ENCODE results near the gene PTAR1. TPM values are rescaled to one million over a fixed set of nuclear protein-coding genes. Genes with fewer than 3 reads are reported as not detected.

The PTAR1 gene
- total RNA-seq, 1 donor from 2014 or later: 46.4 TPM

DNA sequence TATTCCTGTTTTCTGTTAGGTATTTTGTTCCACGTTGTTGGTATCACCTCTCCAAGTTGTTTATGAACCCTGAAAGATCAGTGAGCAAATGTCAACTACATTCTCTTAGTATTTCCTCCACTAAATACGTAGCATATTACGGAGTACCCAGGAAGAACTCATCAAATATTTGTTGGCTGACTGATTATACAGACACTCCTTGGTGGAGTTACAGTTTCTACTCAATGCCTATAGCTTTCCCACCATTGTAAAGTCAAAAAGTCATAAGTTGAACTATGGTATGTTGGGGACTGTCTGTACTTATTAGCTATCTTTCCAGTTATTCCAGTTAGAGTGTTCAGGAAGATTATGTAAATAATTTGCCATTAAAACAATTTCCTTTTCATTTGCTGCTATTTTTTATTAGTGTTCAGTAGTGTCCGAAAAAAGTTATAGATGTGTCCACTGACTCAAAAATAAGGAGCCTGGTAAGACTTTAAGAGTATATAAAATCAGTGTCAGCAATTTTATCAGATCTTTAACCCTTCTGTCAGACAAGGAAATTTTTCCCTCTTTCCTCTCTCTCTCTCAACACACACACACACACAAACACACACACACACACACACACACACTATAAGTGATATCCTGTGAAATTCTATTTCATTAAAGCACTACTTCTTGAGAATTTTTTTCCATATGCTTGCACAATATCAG lies 80.8 kb downstream of the PTAR1 start:
- no peak for DNase-seq
- Histone ChIP-seq H3K9me3 (no peaks in the 10 kb centered on the region), H3K4me3 (no peak overlapping the region), H3K36me3 (no peaks in the 10 kb centered on the region), H3K4me1 (peaks cover 5% of the 10 kb centered on the region), H3K27ac (no peak overlapping the region), H3K27me3 (ENCODE audit: low read depth) (no peaks in the 10 kb centered on the region)
- no peak for ATAC-seq
- TF ChIP-seq, protein P1, sequence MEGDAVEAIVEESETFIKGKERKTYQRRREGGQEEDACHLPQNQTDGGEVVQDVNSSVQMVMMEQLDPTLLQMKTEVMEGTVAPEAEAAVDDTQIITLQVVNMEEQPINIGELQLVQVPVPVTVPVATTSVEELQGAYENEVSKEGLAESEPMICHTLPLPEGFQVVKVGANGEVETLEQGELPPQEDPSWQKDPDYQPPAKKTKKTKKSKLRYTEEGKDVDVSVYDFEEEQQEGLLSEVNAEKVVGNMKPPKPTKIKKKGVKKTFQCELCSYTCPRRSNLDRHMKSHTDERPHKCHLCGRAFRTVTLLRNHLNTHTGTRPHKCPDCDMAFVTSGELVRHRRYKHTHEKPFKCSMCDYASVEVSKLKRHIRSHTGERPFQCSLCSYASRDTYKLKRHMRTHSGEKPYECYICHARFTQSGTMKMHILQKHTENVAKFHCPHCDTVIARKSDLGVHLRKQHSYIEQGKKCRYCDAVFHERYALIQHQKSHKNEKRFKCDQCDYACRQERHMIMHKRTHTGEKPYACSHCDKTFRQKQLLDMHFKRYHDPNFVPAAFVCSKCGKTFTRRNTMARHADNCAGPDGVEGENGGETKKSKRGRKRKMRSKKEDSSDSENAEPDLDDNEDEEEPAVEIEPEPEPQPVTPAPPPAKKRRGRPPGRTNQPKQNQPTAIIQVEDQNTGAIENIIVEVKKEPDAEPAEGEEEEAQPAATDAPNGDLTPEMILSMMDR (IDR thresholded peaks at IDR 0.05): no peak
- intact Hi-C loops (cut with DNase I): no loop called here

DNA sequence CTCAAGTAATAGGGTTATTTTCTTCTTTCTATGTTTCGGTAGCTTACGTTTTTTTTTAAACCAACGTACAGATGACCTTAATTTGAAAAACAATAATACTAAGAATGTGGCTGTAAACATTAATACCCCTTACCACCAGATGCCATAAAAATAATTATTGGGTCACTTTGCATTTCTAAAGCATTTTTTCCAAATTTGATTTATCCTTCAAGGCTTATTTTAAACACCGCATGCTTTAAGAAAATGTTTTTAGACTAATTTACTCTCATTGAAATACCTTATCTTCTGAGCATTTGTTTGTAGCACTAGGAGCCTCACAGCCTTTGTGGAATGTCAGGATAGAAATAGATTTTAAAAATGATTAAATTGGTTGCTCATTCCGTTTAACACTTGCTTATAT lies 81.9 kb downstream of the PTAR1 start:
- TF ChIP-seq, protein P1 (IDR thresholded peaks at IDR 0.05): no peak
- intact Hi-C loops (cut with DNase I): no loop called here
- no peaks in the 10 kb centered on the region for H3K9me3 ChIP-seq
- H3K4me1 ChIP-seq: peaks cover 13% of the 10 kb centered on the region
- H3K4me3 ChIP-seq: no peak overlapping the region
- no peak for DNase-seq
- no peak overlapping the region for H3K27ac ChIP-seq
- H3K36me3 ChIP-seq: no peaks in the 10 kb centered on the region
- ATAC-seq: no peak
- no peaks in the 10 kb centered on the region for H3K27me3 ChIP-seq (ENCODE audit: low read depth)

DNA sequence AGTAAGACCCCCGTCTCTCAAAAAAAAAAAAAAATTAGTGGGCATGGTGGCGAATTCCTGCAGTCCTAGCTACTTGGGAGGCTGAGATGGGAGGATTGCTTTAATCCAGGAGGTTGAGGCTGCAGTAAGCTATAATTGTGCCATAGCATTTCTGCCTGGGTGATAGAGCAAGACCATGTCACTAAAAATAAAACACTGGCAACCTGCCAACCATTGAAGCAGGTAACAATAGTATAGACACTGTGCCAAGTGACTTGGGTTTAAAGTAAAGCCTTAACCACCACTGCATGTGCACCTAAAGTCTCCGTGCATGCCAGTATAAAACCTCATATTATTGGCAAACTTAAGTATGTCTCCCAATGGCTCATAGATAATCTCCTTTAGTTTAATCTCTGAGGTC lies 84.2 kb downstream of the PTAR1 start:
- ATAC-seq (no peak), DNase-seq (no peak)
- H3K27me3 ChIP-seq (ENCODE audit: low read depth): no peaks in the 10 kb centered on the region
- no peaks in the 10 kb centered on the region for H3K9me3 ChIP-seq
- no peaks in the 10 kb centered on the region for H3K36me3 ChIP-seq
- no peak overlapping the region for H3K27ac ChIP-seq
- H3K4me3 ChIP-seq: no peak overlapping the region
- intact Hi-C loops (cut with DNase I): no loop called here
- TF ChIP-seq, protein P1 (IDR thresholded peaks at IDR 0.05): no peak
- peaks cover 13% of the 10 kb centered on the region for H3K4me1 ChIP-seq

DNA sequence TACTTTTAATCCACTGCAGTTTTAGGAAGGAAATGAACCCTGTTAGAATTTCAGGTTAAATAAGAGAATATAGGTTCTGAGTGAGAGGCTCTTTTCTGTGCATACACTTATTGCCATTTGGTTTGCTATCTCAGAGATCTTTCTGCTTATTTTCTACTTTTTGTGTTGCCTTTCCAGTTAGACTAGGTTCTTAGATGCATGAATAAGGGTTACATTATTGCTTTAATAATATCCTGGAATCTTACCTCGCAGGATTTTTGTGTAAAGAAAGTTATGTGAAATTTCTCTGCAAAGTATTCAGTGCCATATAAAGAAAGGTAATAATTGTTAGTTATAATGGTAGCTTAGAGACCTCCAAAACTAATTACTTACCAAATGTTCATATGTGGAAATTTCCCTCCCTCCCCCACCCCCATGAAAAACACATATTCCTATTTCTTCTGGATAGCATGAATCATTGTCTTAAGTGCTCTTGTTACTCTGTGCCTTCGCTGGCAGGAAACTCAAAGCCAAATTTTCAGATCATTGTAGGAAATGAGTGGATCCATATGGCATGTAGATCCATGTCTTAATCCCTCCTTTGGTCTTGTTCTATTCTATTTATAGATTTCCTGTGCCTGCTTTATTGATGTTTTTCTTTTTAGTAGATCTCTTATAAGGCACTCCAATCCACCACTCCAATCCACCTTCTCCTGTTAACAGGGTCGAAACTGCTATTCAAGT lies 84.9 kb downstream of the PTAR1 start:
- intact Hi-C loops (cut with DNase I): no loop called here
- peaks cover 13% of the 10 kb centered on the region for H3K4me1 ChIP-seq
- H3K36me3 ChIP-seq: no peaks in the 10 kb centered on the region
- ATAC-seq (peak in 1 of 2 donors; percentile 48), DNase-seq (no peak)
- TF ChIP-seq, protein P1 (IDR thresholded peaks at IDR 0.05): no peak
- no peak overlapping the region for H3K4me3 ChIP-seq
- no peaks in the 10 kb centered on the region for H3K27me3 ChIP-seq (ENCODE audit: low read depth)
- peak overlapping the region; percentile 1 for H3K27ac ChIP-seq
- H3K9me3 ChIP-seq: no peaks in the 10 kb centered on the region

DNA sequence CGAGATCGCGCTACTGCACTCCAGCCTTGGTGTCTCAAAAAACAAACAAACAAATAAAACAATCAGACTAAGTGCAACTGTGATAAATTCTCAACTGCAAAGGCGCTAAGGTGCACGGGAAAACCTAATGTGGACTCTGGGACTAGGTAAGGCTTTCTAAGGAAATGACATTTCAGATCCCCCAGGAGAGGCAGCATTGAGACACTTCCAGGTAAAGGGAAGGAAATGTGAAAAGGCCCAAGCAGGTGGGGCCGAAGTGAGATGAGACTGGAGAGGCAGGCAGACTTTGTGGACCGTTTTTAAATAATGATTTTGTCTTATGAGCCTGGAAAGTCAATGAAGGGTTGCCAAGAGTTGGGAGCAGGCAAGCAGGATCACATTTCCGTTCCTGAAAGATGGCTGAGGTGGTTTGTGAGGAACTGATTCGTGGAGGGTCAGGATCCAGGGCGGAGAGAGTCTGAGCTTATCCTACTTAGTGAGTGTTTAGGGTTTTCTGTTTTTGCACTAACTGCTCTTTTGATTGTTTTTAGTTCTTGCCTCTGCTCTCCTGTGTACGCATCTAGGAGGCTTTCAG lies 85.6 kb downstream of the PTAR1 start:
- TF ChIP-seq, protein P1 (IDR thresholded peaks at IDR 0.05): no peak
- Histone ChIP-seq H3K4me1 (peaks cover 13% of the 10 kb centered on the region), H3K4me3 (no peak overlapping the region), H3K27ac (peak overlapping the region; percentile 1), H3K36me3 (no peaks in the 10 kb centered on the region), H3K27me3 (ENCODE audit: low read depth) (no peaks in the 10 kb centered on the region), H3K9me3 (no peaks in the 10 kb centered on the region)
- intact Hi-C loops (cut with DNase I): no loop called here
- DNase-seq (no peak), ATAC-seq (no peak)
